GM12872 (cell line): Measurements from ENCODE around the gene OR52N1.

Source experiments
- TF ChIP-seq, protein P1 (sequence below): IDR thresholded peaks from 3 replicates; pipeline ENCODE4 v1.5.1; 2011; ENCODE audit warnings: low read depth, mild to moderate bottlenecking, low read length, moderate library complexity; ENCODE audit not compliant: insufficient read depth

Gene OR52N1

DNA sequence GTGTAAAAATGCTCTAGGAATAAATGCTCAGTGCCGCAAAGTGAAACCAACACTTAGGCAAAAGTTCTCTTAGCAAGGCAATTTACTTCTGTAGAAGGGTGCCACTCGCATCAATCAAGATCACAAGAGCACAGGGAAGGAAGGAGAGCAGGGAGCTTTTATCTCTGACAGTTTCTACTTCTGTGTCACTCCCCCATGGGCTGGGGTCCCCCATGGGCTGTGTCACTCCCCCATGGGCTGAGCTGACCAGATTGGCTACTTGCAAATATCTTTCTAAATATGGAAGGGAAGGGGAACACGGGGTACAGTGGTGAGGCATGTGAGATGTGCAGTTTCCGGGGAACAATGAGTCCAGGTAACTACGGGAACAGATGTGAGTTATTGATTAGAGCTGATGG lies 18.1 kb upstream of the OR52N1 start:
- TF ChIP-seq, protein P1, sequence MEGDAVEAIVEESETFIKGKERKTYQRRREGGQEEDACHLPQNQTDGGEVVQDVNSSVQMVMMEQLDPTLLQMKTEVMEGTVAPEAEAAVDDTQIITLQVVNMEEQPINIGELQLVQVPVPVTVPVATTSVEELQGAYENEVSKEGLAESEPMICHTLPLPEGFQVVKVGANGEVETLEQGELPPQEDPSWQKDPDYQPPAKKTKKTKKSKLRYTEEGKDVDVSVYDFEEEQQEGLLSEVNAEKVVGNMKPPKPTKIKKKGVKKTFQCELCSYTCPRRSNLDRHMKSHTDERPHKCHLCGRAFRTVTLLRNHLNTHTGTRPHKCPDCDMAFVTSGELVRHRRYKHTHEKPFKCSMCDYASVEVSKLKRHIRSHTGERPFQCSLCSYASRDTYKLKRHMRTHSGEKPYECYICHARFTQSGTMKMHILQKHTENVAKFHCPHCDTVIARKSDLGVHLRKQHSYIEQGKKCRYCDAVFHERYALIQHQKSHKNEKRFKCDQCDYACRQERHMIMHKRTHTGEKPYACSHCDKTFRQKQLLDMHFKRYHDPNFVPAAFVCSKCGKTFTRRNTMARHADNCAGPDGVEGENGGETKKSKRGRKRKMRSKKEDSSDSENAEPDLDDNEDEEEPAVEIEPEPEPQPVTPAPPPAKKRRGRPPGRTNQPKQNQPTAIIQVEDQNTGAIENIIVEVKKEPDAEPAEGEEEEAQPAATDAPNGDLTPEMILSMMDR = no peak

DNA sequence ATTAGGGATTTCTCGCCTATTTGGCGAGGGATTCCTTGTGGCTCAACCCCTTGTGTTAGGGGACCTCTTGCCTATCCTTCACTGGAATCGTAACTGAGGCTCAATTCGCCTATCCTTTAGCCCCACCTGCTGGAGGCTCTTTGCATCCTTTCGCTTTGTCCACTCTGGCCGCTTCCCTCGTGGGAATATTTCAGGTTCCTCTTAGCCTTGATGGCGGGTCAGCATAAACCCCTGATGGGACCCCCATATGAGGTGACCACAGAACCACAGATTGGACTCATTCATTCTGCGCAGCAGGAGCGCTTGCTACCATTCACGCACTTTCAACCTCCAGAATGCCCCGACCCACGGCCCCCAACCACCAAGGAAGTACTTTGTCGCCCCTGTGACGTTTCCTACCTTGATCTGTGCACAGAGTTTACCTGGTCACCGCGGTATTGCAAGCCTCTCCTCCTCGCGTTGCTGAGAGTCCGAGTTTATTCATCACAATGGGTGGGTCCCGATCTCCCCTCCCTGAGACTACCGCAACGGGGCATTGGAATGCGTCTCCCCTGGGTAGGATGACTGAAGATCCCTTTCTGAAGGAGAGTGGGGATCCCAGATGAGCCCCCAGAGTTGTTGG lies 17.5 kb upstream of the OR52N1 start, which contains the start of gene OR52N2:
TSS of gene OR52N2 (plus strand) at position 425 of the 622 bp plus-strand sequence. CDS start 11,412 bp downstream, outside the sequence.
- TF ChIP-seq, protein P1 = peak; percentile 82

GRCh38 chr11:5807580-5807979 lies 16.5 kb upstream of the OR52N1 start:
- TF ChIP-seq, protein P1 = no peak

GRCh38 chr11:5803982-5804381 lies 12.9 kb upstream of the OR52N1 start:
- TF ChIP-seq, protein P1 = no peak

DNA sequence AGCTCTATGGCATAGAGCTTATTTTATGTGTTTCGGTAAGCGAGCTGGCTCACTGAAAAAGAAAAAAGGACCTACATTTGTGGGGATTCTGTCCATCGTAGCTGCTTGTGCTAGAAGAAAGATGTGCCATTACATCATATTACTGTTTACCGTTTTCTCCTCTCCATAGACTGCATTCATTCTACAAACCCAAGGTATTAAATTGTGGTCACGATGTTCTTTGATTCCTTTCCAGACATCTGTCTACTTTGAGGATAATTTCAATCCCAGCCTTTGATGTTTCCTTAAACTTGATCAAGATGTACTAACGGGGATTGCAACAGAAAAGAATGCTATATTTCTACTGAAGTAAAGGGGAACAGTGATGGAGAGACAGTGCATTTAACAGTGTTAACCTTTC lies 5.5 kb upstream of the OR52N1 start:
- TF ChIP-seq, protein P1 = no peak

- TF ChIP-seq, protein P1 = no peak
These were observed 7.8 kb downstream of the OR52N1 start, which contains the start of gene OR52N5 for GRCh38 chr11:5783255-5783654. Gene OR52N5, minus strand, starts transcription at chr11:5783355. Its CDS starts 4,721 bp downstream, at chr11:5778634.

DNA sequence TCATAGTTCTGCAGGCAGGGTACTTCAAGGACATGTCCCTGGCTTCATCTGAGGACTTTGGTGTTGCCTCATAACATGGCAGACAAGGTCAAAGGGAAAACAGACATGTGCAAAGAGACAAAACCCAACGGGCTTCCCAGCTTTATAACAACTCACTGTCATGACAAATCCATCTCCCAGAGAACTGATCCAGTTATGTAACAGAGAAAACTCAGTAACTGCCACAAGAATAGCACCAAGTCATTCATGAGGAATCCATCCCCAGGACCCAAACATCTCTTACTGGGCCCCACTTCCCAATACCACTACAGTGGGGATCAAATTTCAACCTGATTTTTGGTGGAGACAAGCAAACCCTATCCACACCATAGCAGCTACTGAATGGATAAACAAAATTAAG lies 24.0 kb downstream of the OR52N1 start:
- TF ChIP-seq, protein P1 = no peak
